HepG2 (cell line): ENCODE results near the gene PATL2. TPM values are rescaled to one million over a fixed set of nuclear protein-coding genes. Genes with fewer than 3 reads are reported as not detected.

Experiments used
- ATAC-seq: fragments of 200-7000 bp; cut with Tn5 transposase; 3 replicates; pipeline ENCODE4 v1.9.1; 2020; ENCODE audit warnings: mild to moderate bottlenecking, moderate library complexity
- BruUV-seq: library from RNA; stranded (reverse); fragments of 400-500 nt; replicated peaks from 2 replicates; lab custom pipeline; 2021; lab: Mats Ljungman, UMichigan
- CTCF ChIA-PET: fragments of 300-600 bp; formaldehyde crosslinking; extraction: SDS; loops from one replicate; lab custom pipeline; 2021; ENCODE audit warnings: low total read pairs, inconsistent platforms, low intra/inter-chr PET ratio; lab: Yijun Ruan, JAX
- POLR2A ChIA-PET: fragments of 350-600 bp; sonication (Branson Sonifier 250); formaldehyde crosslinking; loops from one replicate; lab custom pipeline; 2020; ENCODE audit warnings: antibody characterized with exemption, inconsistent platforms; lab: Yijun Ruan, JAX
- DNase-seq: peaks from one replicate; pipeline ENCODE4 v3.0.0-alpha.2; 2015; ENCODE audit warnings: low spot score
- FAIRE-seq: peaks from 3 replicates; lab custom pipeline; 2011; peaks lifted over from hg19 to GRCh38; lab: Jason Lieb, UNC
- H2AFZ ChIP-seq: one replicate; pipeline ENCODE4 v1.6.1; 2011; ENCODE audit warnings: low read length, inconsistent platforms
- H3K27ac ChIP-seq: fragments of 300-600 bp; 3 replicates; pipeline ENCODE4 v1.8.0; 2011; ENCODE audit warnings: mixed run types, mild to moderate bottlenecking, mixed read lengths, low read length, inconsistent platforms; ENCODE audit not compliant: insufficient read depth; ENCODE audit errors: extremely low read length
- H3K27me3 ChIP-seq, 2 experiments: fragments of 200-600 bp in 1 of 2; 2 replicates in 1 of 2; 3 replicates in 1 of 2; pipeline versions ENCODE4 v1.6.0 to v1.8.0; 2011; ENCODE audit warnings: low read length in 2 of 2, mild to moderate bottlenecking in 2 of 2, moderate library complexity in 2 of 2, inconsistent platforms in 1 of 2; ENCODE audit not compliant: insufficient read depth in 2 of 2, control insufficient read depth in 1 of 2
- H3K36me3 ChIP-seq, 2 experiments: fragments of 200-600 bp in 1 of 2; replicated peaks in 1 of 2; 2 replicates in 1 of 2; 3 replicates in 1 of 2; pipeline versions ENCODE4 v1.5.1 to v1.8.0; 2011; ENCODE audit warnings: low read length in 2 of 2, inconsistent platforms in 1 of 2; ENCODE audit not compliant: insufficient read depth in 2 of 2, control insufficient read depth in 1 of 2
- H3K4me1 ChIP-seq: 2 replicates; pipeline ENCODE4 v1.5.1; 2012; ENCODE audit warnings: low read length, inconsistent platforms; ENCODE audit not compliant: insufficient read depth
- H3K4me2 ChIP-seq: 2 replicates; pipeline ENCODE4 v1.6.0; 2011; ENCODE audit warnings: low read depth, low read length, inconsistent platforms
- H3K4me3 ChIP-seq, 3 experiments: fragments of 200-600 bp in 1 of 3; sonication (generic), shearing (Covaris generic) in 1 of 3; replicated peaks in 1 of 3; 2 replicates each; pipeline ENCODE4 v1.5.1; 2011 to 2016; ENCODE audit warnings: low read length in 3 of 3, inconsistent platforms in 2 of 3, low read depth in 2 of 3, mild to moderate bottlenecking in 2 of 3, control low read depth in 1 of 3, mixed read lengths in 1 of 3; ENCODE audit not compliant: insufficient read depth in 1 of 3
- H3K79me2 ChIP-seq: one replicate; pipeline ENCODE4 v1.6.1; 2011; ENCODE audit warnings: low read length, inconsistent platforms; ENCODE audit not compliant: insufficient read depth
- H3K9ac ChIP-seq: 2 replicates; pipeline ENCODE4 v1.6.0; 2011; ENCODE audit warnings: mild to moderate bottlenecking, low read depth, low read length, inconsistent platforms; ENCODE audit not compliant: insufficient read depth
- H3K9me3 ChIP-seq: 2 replicates; pipeline ENCODE4 v1.5.1; 2012; ENCODE audit warnings: mild to moderate bottlenecking, low read length
- H4K20me1 ChIP-seq: 2 replicates; pipeline ENCODE4 v1.6.0; 2011; ENCODE audit warnings: inconsistent platforms, mild to moderate bottlenecking, low read length, moderate library complexity; ENCODE audit not compliant: insufficient read depth
- ARID2 ChIP-seq: sonication (generic); formaldehyde crosslinking; IDR thresholded peaks from 2 replicates; pipeline ENCODE4 v1.8.1; 2022; ENCODE audit warnings: mild to moderate bottlenecking, missing genetic modification reagents, borderline replicate concordance
- CENPT ChIP-seq: sonication (generic); formaldehyde crosslinking; IDR thresholded peaks from 2 replicates; pipeline ENCODE4 v1.8.0; 2022; ENCODE audit warnings: low read depth, mild to moderate bottlenecking, moderate library complexity, missing genetic modification reagents
- CHD2 ChIP-seq: IDR thresholded peaks from 2 replicates; pipeline ENCODE4 v1.6.1; 2011; ENCODE audit warnings: low read depth, low read length, improper control_type of control experiment
- DNMT3B ChIP-seq: conservative IDR thresholded peaks from 2 replicates; pipeline ENCODE4 v1.6.1; 2016; ENCODE audit warnings: missing biosample characterization, control low read depth
- FOXJ3 ChIP-seq: sonication (generic); formaldehyde crosslinking; IDR thresholded peaks from 2 replicates; pipeline ENCODE4 v1.4.0; 2020; ENCODE audit warnings: missing genetic modification reagents, mild to moderate bottlenecking, borderline replicate concordance
- JARID2 ChIP-seq: sonication (generic); formaldehyde crosslinking; IDR thresholded peaks from 2 replicates; pipeline ENCODE4 v1.8.1; 2023; ENCODE audit warnings: missing genetic modification reagents, inconsistent platforms; ENCODE audit not compliant: insufficient replicate concordance
- MXI1 ChIP-seq: IDR thresholded peaks from 3 replicates; pipeline ENCODE4 v1.6.1; 2012; ENCODE audit warnings: low read depth, low read length, inconsistent platforms, borderline replicate concordance
- SIX1 ChIP-seq: sonication (generic); formaldehyde crosslinking; IDR thresholded peaks from 2 replicates; pipeline ENCODE4 v1.4.0; 2020; ENCODE audit warnings: missing genetic modification reagents, borderline replicate concordance
- SMC3 ChIP-seq: IDR thresholded peaks from 2 replicates; pipeline ENCODE4 v1.6.1; 2011; ENCODE audit warnings: low read length, improper control_type of control experiment
- SNAI1 ChIP-seq: sonication (generic); formaldehyde crosslinking; IDR thresholded peaks from 2 replicates; pipeline ENCODE4 v1.5.0; 2020; ENCODE audit warnings: mild to moderate bottlenecking, missing genetic modification reagents, borderline replicate concordance
- ZFY ChIP-seq: sonication (generic); formaldehyde crosslinking; IDR thresholded peaks from 2 replicates; pipeline ENCODE4 v1.4.0; 2020; ENCODE audit warnings: missing genetic modification reagents
- ZNF143 ChIP-seq: sonication (generic); formaldehyde crosslinking; IDR thresholded peaks from 2 replicates; pipeline ENCODE4 v1.4.0; 2020; ENCODE audit warnings: missing genetic modification reagents
- ZNF264 ChIP-seq: sonication (generic); formaldehyde crosslinking; IDR thresholded peaks from 2 replicates; pipeline ENCODE4 v1.4.0; 2020; ENCODE audit warnings: missing genetic modification reagents
- ZNF333 ChIP-seq: sonication (generic); formaldehyde crosslinking; IDR thresholded peaks from 2 replicates; pipeline ENCODE4 v1.4.0; 2020; ENCODE audit warnings: mild to moderate bottlenecking, missing genetic modification reagents, borderline replicate concordance
- ZNF513 ChIP-seq: sonication (generic); formaldehyde crosslinking; conservative IDR thresholded peaks from 2 replicates; pipeline ENCODE4 v1.5.0; 2020; ENCODE audit warnings: missing genetic modification reagents
- ZNF576 ChIP-seq: sonication (generic); formaldehyde crosslinking; IDR thresholded peaks from 2 replicates; pipeline ENCODE4 v1.4.0; 2020; ENCODE audit warnings: mild to moderate bottlenecking, missing genetic modification reagents
- ZNF781 ChIP-seq: sonication (generic); formaldehyde crosslinking; IDR thresholded peaks from 2 replicates; pipeline ENCODE4 v1.5.1; 2020; ENCODE audit warnings: borderline replicate concordance, mild to moderate bottlenecking, missing genetic modification reagents; ENCODE audit errors: not compliant biosample characterization
- WGBS: methylation state at CpG from one replicate; pipeline ENCODE4 v1.1.6; 2017; ENCODE audit warnings: low lambda C conversion rate; 5-methylcytosine and 5-hydroxymethylcytosine counted together
- in situ Hi-C: cut with HindIII; loops from 2 replicates; pipeline ENCODE4 v1.10.0; 2017; ENCODE audit warnings: low pct_unique_long_range_greater_than_20kb; ENCODE audit not compliant: extremely low pct_ligation_motif_present
- intact Hi-C: fragments of 100-400 bp; cut with micrococcal nuclease; formaldehyde crosslinking; loops from one replicate; pipeline ENCODE4 v1.10.0; 2022; ENCODE audit not compliant: unreplicated experiment
- polyA plus RNA-seq, 8 experiments: library from polyadenylated mRNA; depleted of rRNA in 3 of 8; stranded (reverse) in 7 of 8; unstranded in 1 of 8; fragments of >200 nt; fragmentation: Illumina TruSeq in 4 of 8; extraction: Trizol in 4 of 8; gene quantifications; 2 replicates each; pipeline versions ENCODE4 v1.2.1 to v1.2.3, GENCODE V29; 2011 to 2016; ENCODE audit warnings: low read depth in 4 of 8, missing spikeins in 1 of 8, mixed read lengths in 1 of 8; ENCODE audit not compliant: insufficient read depth in 1 of 8
- total RNA-seq, 5 experiments: library from RNA; depleted of rRNA; stranded (reverse); fragments of >200 nt; fragmentation: Illumina TruSeq; extraction: Trizol; gene quantifications; 2 replicates each; pipeline ENCODE4 v1.2.3, GENCODE V29; 2016; ENCODE audit warnings: low read depth in 1 of 5
- TF ChIP-seq, protein P1 (sequence below): sonication (generic); formaldehyde crosslinking; IDR thresholded peaks from 2 replicates; pipeline ENCODE4 v1.5.0; 2020; ENCODE audit warnings: missing genetic modification reagents
- TF ChIP-seq, protein P2 (sequence below): sonication (generic); formaldehyde crosslinking; IDR thresholded peaks from 2 replicates; pipeline ENCODE4 v1.8.0; 2022; ENCODE audit warnings: missing genetic modification reagents, mild to moderate bottlenecking, inconsistent platforms, borderline replicate concordance

The PATL2 gene
- total and polyA plus RNA-seq, 2 of the 13 experiments (the other 11 are each of a cell fraction or from before 2014, with no cell fraction given), result 0.15 to 0.53 TPM

- Histone ChIP-seq H3K36me3 (peaks cover 7 to 21% of the 10 kb centered on the region in 2 experiments), H4K20me1 (peaks cover 17% of the 10 kb centered on the region; the same call in 1 of the 2 replicates), H3K27ac (peak overlapping the region; percentile 96), H3K27me3 (no peaks in the 10 kb centered on the region; a peak in 1 of 5 replicates), H2AFZ (no peak overlapping the region), H3K4me3 (peak overlapping the region; percentile 85 to 99 (median 96)), H3K79me2 (peaks cover 39% of the 10 kb centered on the region), H3K4me2 (peak overlapping the region; percentile 88), H3K9me3 (no peaks in the 10 kb centered on the region), H3K9ac (peak overlapping the region; percentile 94), H3K4me1 (peaks cover 33% of the 10 kb centered on the region)
- no peak for DNase-seq
- POLR2A ChIA-PET, result interaction anchor here (0.6 to 6.6 kb wide), 17 partner anchors 9 to 376 kb away, joined by 3 to 157 read pairs (median 4); partner anchors contain the start of genes EIF3J, SPG11 and TRIM69
- no peak for FAIRE-seq
- TSS peak; percentile 72 for BruUV-seq
- ATAC-seq, result peak; percentile 74
- in situ Hi-C loops (no loop called here), intact Hi-C loops (loop anchor here (1.0 to 2.0 kb wide), 3 partner anchors 17 to 49 kb away; partner anchors contain the start of gene SPG11)
- CTCF ChIA-PET, result no interaction called here
- under 1% methylated on average over 12 of the region's 46 CpGs for WGBS
- TF ChIP-seq ZNF143 (CRISPR knock-in tag) (no peak), ZNF513 (CRISPR knock-in tag) (no peak), ZNF781 (CRISPR knock-in tag) (peak; percentile 17), FOXJ3 (no peak), MXI1 (0 out of 3 replicates have a peak, but pooled peaks have one; percentile 15), ZNF576 (no peak), SMC3 (no peak), SNAI1 (CRISPR knock-in tag) (0 out of 2 replicates have a peak, but pooled peaks have one; percentile 12), JARID2 (no peak), ZNF264 (0 out of 2 replicates have a peak, but pooled peaks have one; percentile 6), CHD2 (no peak), ZFY (peak; percentile 46), DNMT3B (no peak), ZNF333 (CRISPR knock-in tag) (0 out of 2 replicates have a peak, but pooled peaks have one; percentile 5), ARID2 (peak; percentile 87), SIX1 (no peak), CENPT (CRISPR knock-in tag) (no peak; the same call in 1 of the 2 replicates)
- TF ChIP-seq, protein P1, sequence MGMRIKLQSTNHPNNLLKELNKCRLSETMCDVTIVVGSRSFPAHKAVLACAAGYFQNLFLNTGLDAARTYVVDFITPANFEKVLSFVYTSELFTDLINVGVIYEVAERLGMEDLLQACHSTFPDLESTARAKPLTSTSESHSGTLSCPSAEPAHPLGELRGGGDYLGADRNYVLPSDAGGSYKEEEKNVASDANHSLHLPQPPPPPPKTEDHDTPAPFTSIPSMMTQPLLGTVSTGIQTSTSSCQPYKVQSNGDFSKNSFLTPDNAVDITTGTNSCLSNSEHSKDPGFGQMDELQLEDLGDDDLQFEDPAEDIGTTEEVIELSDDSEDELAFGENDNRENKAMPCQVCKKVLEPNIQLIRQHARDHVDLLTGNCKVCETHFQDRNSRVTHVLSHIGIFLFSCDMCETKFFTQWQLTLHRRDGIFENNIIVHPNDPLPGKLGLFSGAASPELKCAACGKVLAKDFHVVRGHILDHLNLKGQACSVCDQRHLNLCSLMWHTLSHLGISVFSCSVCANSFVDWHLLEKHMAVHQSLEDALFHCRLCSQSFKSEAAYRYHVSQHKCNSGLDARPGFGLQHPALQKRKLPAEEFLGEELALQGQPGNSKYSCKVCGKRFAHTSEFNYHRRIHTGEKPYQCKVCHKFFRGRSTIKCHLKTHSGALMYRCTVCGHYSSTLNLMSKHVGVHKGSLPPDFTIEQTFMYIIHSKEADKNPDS (CRISPR knock-in tag), result no peak
- TF ChIP-seq, protein P2, sequence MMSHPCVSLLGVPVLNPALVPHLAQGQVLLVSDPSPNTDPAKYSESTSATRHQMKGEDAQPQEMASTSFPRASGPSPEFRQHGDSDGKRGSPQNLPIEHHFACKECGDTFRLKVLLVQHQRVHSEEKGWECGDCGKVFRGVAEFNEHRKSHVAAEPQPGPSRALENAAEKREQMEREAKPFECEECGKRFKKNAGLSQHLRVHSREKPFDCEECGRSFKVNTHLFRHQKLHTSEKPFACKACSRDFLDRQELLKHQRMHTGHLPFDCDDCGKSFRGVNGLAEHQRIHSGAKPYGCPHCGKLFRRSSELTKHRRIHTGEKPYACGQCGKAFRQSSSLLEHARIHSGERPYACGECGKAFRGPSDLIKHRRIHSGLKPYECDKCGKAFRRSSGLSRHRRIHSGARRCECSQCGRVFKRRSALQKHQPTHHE (CRISPR knock-in tag), result no peak
Measured at GRCh38 chr15:44711743-44712345, 721 bp upstream of the PATL2 start.
